ENCODE data around the gene EPB41.
"Not testable (repeated sequence)": the region's sequence is repeated elsewhere in the genome, so short reads cannot be mapped to it uniquely, and the experiment has no call there.

Gene EPB41

GRCh38 chr1:29144178-29144577 lies 229.8 kb downstream of the EPB41 start:
- DNase-seq: no peak

GRCh38 chr1:29145739-29146437 lies 231.5 kb downstream of the EPB41 start:
- DNase-seq: no peak

GRCh38 chr1:29148656-29149491 lies 234.5 kb downstream of the EPB41 start:
- DNase-seq: no peak

GRCh38 chr1:29150346-29150745 lies 236.0 kb downstream of the EPB41 start:
- not testable (repeated sequence) for DNase-seq

GRCh38 chr1:29152046-29152805 lies 237.9 kb downstream of the EPB41 start:
- no peak for DNase-seq

GRCh38 chr1:29156543-29157268 lies 242.3 kb downstream of the EPB41 start:
- no peak for DNase-seq

GRCh38 chr1:29157269-29157601 lies 242.9 kb downstream of the EPB41 start:
- no peak for DNase-seq

GRCh38 chr1:29159773-29160172 lies 245.4 kb downstream of the EPB41 start:
- DNase-seq: no peak

- DNase-seq: no peak
Measured at GRCh38 chr1:29162025-29162424, 247.7 kb downstream of the EPB41 start.

- no peak for DNase-seq
Measured at GRCh38 chr1:29162476-29163138, 248.2 kb downstream of the EPB41 start.

- no peak for DNase-seq
Measured at GRCh38 chr1:29164588-29164987, 250.2 kb downstream of the EPB41 start.

- no peak for DNase-seq
Measured at GRCh38 chr1:29166291-29166878, 252.0 kb downstream of the EPB41 start.

- DNase-seq: no peak
Measured at GRCh38 chr1:29167904-29168303, 253.5 kb downstream of the EPB41 start.

Measured in stimulated activated naive CD4-positive, alpha-beta T cell treated with Interleukin-2 at 50 U/mL for 16 hours (primary cell).